HCT116 (cell line): ENCODE results near the gene TCEANC. TPM values are rescaled to one million over a fixed set of nuclear protein-coding genes. Genes with fewer than 3 reads are reported as not detected.

ENCODE experiments used
- ATAC-seq: fragments of 200-7000 bp; cut with Tn5 transposase; 2 replicates; pipeline ENCODE4 v1.9.1; 2020; ENCODE audit warnings: mild to moderate bottlenecking, moderate library complexity
- BruUV-seq: library from RNA; stranded (reverse); fragments of 400-500 nt; replicated peaks from 2 replicates; lab custom pipeline; 2021; lab: Mats Ljungman, UMichigan
- CTCF ChIA-PET: fragments of 300-600 bp; sonication (Branson Sonifier 250); formaldehyde crosslinking; loops from one replicate; lab custom pipeline; 2021; ENCODE audit warnings: antibody characterized with exemption; lab: Charles Lee
- POLR2A ChIA-PET: fragments of 300-600, 350-600 bp; sonication (Branson Sonifier 250); formaldehyde crosslinking; loops from one replicate; lab custom pipeline; 2021; ENCODE audit warnings: antibody characterized with exemption; lab: Charles Lee
- RAD21 ChIA-PET, 2 experiments: fragments of 300-600 bp; sonication (Branson Sonifier 250); formaldehyde crosslinking; loops; one replicate each; lab custom pipeline; 2023; ENCODE audit warnings: low total read pairs in 2 of 2; ENCODE audit not compliant: uncharacterized antibody in 2 of 2, unreplicated experiment in 2 of 2, low non-redundant PET in 1 of 2; lab: Charles Lee
- DNase-seq: peaks from one replicate; pipeline ENCODE4 v3.0.0-alpha.2; 2010; ENCODE audit warnings: low read depth, low spot score
- H2AFZ ChIP-seq: fragments of 200-600 bp; shearing (Covaris generic), sonication (generic); 2 replicates; pipeline ENCODE4 v1.6.1; 2017; ENCODE audit warnings: low read depth, mixed run types, mixed read lengths, antibody characterized with exemption, low read length; ENCODE audit not compliant: poor library complexity, severe bottlenecking
- H3K27ac ChIP-seq: 2 replicates; pipeline ENCODE4 v1.5.1; 2012; ENCODE audit warnings: low read depth, low read length
- H3K27me3 ChIP-seq: fragments of 200-600 bp; sonication (generic); 2 replicates; pipeline ENCODE4 v1.6.1; 2016; ENCODE audit warnings: mixed run types, low read length, mixed read lengths; ENCODE audit not compliant: insufficient read depth
- H3K36me3 ChIP-seq, 2 experiments: fragments of 200-500 bp in 1 of 2; fragments of 200-600 bp in 1 of 2; sonication (Bioruptor generic) in 1 of 2; sonication (generic) in 1 of 2; 2 replicates each; pipeline versions ENCODE4 v1.5.1 to v1.6.1; 2014 to 2016; ENCODE audit warnings: low read length in 2 of 2, inconsistent platforms in 1 of 2, mixed read lengths in 1 of 2, mixed run types in 1 of 2; ENCODE audit not compliant: insufficient read depth in 2 of 2, control insufficient read depth in 1 of 2
- H3K4me1 ChIP-seq, 2 experiments: fragments of 200-600 bp in 1 of 2; sonication (generic) in 1 of 2; 2 replicates each; pipeline versions ENCODE4 v1.5.1 to v1.6.1; 2012 to 2017; ENCODE audit warnings: low read length in 2 of 2, inconsistent platforms in 1 of 2, mild to moderate bottlenecking in 1 of 2, mixed read lengths in 1 of 2, mixed run types in 1 of 2, moderate library complexity in 1 of 2; ENCODE audit not compliant: insufficient read depth in 2 of 2, control insufficient read depth in 1 of 2
- H3K4me2 ChIP-seq: fragments of 200-600 bp; sonication (generic); 2 replicates; pipeline ENCODE4 v1.6.1; 2017; ENCODE audit warnings: mixed run types, low read length, mixed read lengths
- H3K4me3 ChIP-seq, 2 experiments: fragments of 200-600 bp in 1 of 2; sonication (generic) in 1 of 2; replicated peaks in 1 of 2; 2 replicates each; pipeline ENCODE4 v1.5.1; 2011 to 2016; ENCODE audit warnings: low read length in 2 of 2, control low read depth in 1 of 2, low read depth in 1 of 2, mild to moderate bottlenecking in 1 of 2, mixed read lengths in 1 of 2, mixed run types in 1 of 2
- H3K79me2 ChIP-seq: fragments of 200-600 bp; sonication (generic); 2 replicates; pipeline ENCODE4 v1.6.1; 2017; ENCODE audit warnings: mild to moderate bottlenecking, mixed run types, low read length, moderate library complexity, mixed read lengths; ENCODE audit not compliant: insufficient read depth
- H3K9ac ChIP-seq: fragments of 200-600 bp; sonication (generic); 2 replicates; pipeline ENCODE4 v1.6.1; 2016; ENCODE audit warnings: low read length, mixed read lengths
- H3K9me2 ChIP-seq: fragments of 200-600 bp; sonication (generic), shearing (Covaris generic); 2 replicates; pipeline ENCODE4 v1.6.1; 2017; ENCODE audit warnings: mixed run types, mild to moderate bottlenecking, moderate library complexity; ENCODE audit not compliant: insufficient read depth
- H3K9me3 ChIP-seq, 2 experiments: fragments of 200-500 bp in 1 of 2; fragments of 200-600 bp in 1 of 2; sonication (Bioruptor generic) in 1 of 2; sonication (generic) in 1 of 2; 2 replicates each; pipeline ENCODE4 v1.6.1; 2014 to 2017; ENCODE audit warnings: low read length in 2 of 2, mixed read lengths in 2 of 2, inconsistent platforms in 1 of 2, low read depth in 1 of 2, mild to moderate bottlenecking in 1 of 2, mixed run types in 1 of 2, moderate library complexity in 1 of 2; ENCODE audit not compliant: control insufficient read depth in 1 of 2, insufficient read depth in 1 of 2
- H4K20me1 ChIP-seq: fragments of 200-600 bp; sonication (generic), shearing (Covaris generic); 2 replicates; pipeline ENCODE4 v1.6.1; 2017; ENCODE audit warnings: mixed run types, mild to moderate bottlenecking, moderate library complexity; ENCODE audit not compliant: insufficient read depth
- CEBPB ChIP-seq: IDR thresholded peaks from 2 replicates; pipeline ENCODE4 v1.6.1; 2012; ENCODE audit warnings: low read depth
- EGR1 ChIP-seq: IDR thresholded peaks from 2 replicates; pipeline ENCODE4 v1.6.1; 2012; ENCODE audit warnings: low read depth
- ELF1 ChIP-seq: IDR thresholded peaks from 2 replicates; pipeline ENCODE4 v1.6.1; 2012; ENCODE audit warnings: low read depth, borderline replicate concordance
- EZH2phosphoT487 ChIP-seq: fragments of 200-600 bp; IDR thresholded peaks from 2 replicates; pipeline ENCODE4 v1.6.1; 2018; ENCODE audit warnings: antibody characterized with exemption, borderline replicate concordance
- FOSL1 ChIP-seq: IDR thresholded peaks from 2 replicates; pipeline ENCODE4 v1.6.1; 2012; ENCODE audit warnings: low read depth
- MAX ChIP-seq: IDR thresholded peaks from 2 replicates; pipeline ENCODE4 v1.6.1; 2012
- POLR2A ChIP-seq: IDR thresholded peaks from 2 replicates; pipeline ENCODE4 v1.7.0; 2011; ENCODE audit warnings: borderline replicate concordance; ENCODE audit not compliant: insufficient read depth, insufficient read length; ENCODE audit errors: extremely low read depth
- POLR2AphosphoS5 ChIP-seq: IDR thresholded peaks from 2 replicates; pipeline ENCODE4 v1.6.1; 2011; ENCODE audit warnings: mild to moderate bottlenecking, low read depth, low read length, moderate library complexity
- RAD21 ChIP-seq: IDR thresholded peaks from 2 replicates; pipeline ENCODE4 v1.6.1; 2012; ENCODE audit warnings: low read depth, mild to moderate bottlenecking
- REST ChIP-seq: IDR thresholded peaks from 2 replicates; pipeline ENCODE4 v1.6.1; 2012; ENCODE audit warnings: low read depth
- SIN3A ChIP-seq: IDR thresholded peaks from 2 replicates; pipeline ENCODE4 v1.6.1; 2012; ENCODE audit warnings: low read depth
- SP1 ChIP-seq: IDR thresholded peaks from 2 replicates; pipeline ENCODE4 v1.6.1; 2012; ENCODE audit warnings: low read depth
- SRF ChIP-seq: IDR thresholded peaks from 2 replicates; pipeline ENCODE4 v1.6.1; 2012; ENCODE audit warnings: low read depth
- TCF7L2 ChIP-seq: IDR thresholded peaks from 2 replicates; pipeline ENCODE4 v1.7.0; 2011; ENCODE audit warnings: borderline replicate concordance, inconsistent platforms; ENCODE audit not compliant: insufficient read depth, insufficient read length; ENCODE audit errors: extremely low read depth
- YY1 ChIP-seq: IDR thresholded peaks from 2 replicates; pipeline ENCODE4 v1.6.1; 2011; ENCODE audit warnings: low read length, low read depth, moderate library complexity, mild to moderate bottlenecking; ENCODE audit not compliant: insufficient replicate concordance; ENCODE audit errors: extremely low read depth
- ZFX ChIP-seq: fragments of 450-650 bp; IDR thresholded peaks from 2 replicates; pipeline ENCODE4 v1.6.1; 2017
- ZNF274 ChIP-seq: fragments of 200-500 bp; sonication (Bioruptor generic); IDR thresholded peaks from 2 replicates; pipeline ENCODE4 v1.6.1; 2014; ENCODE audit warnings: mild to moderate bottlenecking, low read depth, low read length, inconsistent platforms
- intact Hi-C: fragments of 100-400 bp; cut with micrococcal nuclease; formaldehyde crosslinking; loops from 2 replicates; pipeline ENCODE4 v1.10.0; 2022
- total RNA-seq: library from RNA; stranded (reverse); gene quantifications from one replicate; pipeline ENCODE4 v1.2.1, GENCODE V29; 2021; ENCODE audit not compliant: unreplicated experiment

TCEANC gene
- total RNA-seq, 1 experiment from 2014 or later = 1.2 TPM

- H3K27ac ChIP-seq = no peak overlapping the region
- no peak for DNase-seq
- no peaks in the 10 kb centered on the region for H4K20me1 ChIP-seq
- no peaks in the 10 kb centered on the region for H3K36me3 ChIP-seq
- no peak overlapping the region for H3K9ac ChIP-seq
- no peak for ATAC-seq
- no peak overlapping the region for H3K4me3 ChIP-seq
- H3K4me2 ChIP-seq = no peak overlapping the region
- no peak for TF ChIP-seq MAX
- TF ChIP-seq REST = no peak
- TF ChIP-seq POLR2A = no peak
- TF ChIP-seq SRF = no peak
- no peak for TF ChIP-seq ELF1
- TF ChIP-seq YY1 = no peak
- TF ChIP-seq FOSL1 = no peak
- no peak for TF ChIP-seq SP1
- TF ChIP-seq EGR1 = no peak
- TF ChIP-seq EZH2phosphoT487 = no peak
- TF ChIP-seq RAD21 = no peak
- no peak for TF ChIP-seq SIN3A
- no peak for TF ChIP-seq TCF7L2
- TF ChIP-seq ZNF274 = no peak
- no peak for TF ChIP-seq ZFX
- no peak for TF ChIP-seq CEBPB
- no peak for TF ChIP-seq POLR2AphosphoS5
- RAD21 ChIA-PET = no interaction called here
- H3K9me2 ChIP-seq = no peaks in the 10 kb centered on the region
- no TSS peak for BruUV-seq
- peaks cover 9 to 28% of the 10 kb centered on the region in 2 experiments for H3K4me1 ChIP-seq
- H3K9me3 ChIP-seq = no peaks in the 10 kb centered on the region
- no peak overlapping the region for H2AFZ ChIP-seq
- POLR2A ChIA-PET = no interaction called here
- no peaks in the 10 kb centered on the region for H3K27me3 ChIP-seq
- intact Hi-C loops = no loop called here
- CTCF ChIA-PET = no interaction called here
- no peaks in the 10 kb centered on the region for H3K79me2 ChIP-seq
These were observed 15.0 kb downstream of the TCEANC start for GRCh38 chrX:13667919-13668318.
